HCT116 (cell line): ENCODE results near the gene TUT4. TPM values are rescaled to one million over a fixed set of nuclear protein-coding genes. Genes with fewer than 3 reads are reported as not detected.

Source experiments
- ATAC-seq: fragments of 200-7000 bp; cut with Tn5 transposase; 2 replicates; pipeline ENCODE4 v1.9.1; 2020; ENCODE audit warnings: mild to moderate bottlenecking, moderate library complexity
- BruUV-seq: library from RNA; stranded (reverse); fragments of 400-500 nt; replicated peaks from 2 replicates; lab custom pipeline; 2021; lab: Mats Ljungman, UMichigan
- CTCF ChIA-PET: fragments of 300-600 bp; sonication (Branson Sonifier 250); formaldehyde crosslinking; loops from one replicate; lab custom pipeline; 2021; ENCODE audit warnings: antibody characterized with exemption; lab: Charles Lee
- POLR2A ChIA-PET: fragments of 300-600, 350-600 bp; sonication (Branson Sonifier 250); formaldehyde crosslinking; loops from one replicate; lab custom pipeline; 2021; ENCODE audit warnings: antibody characterized with exemption; lab: Charles Lee
- RAD21 ChIA-PET, 2 experiments: fragments of 300-600 bp; sonication (Branson Sonifier 250); formaldehyde crosslinking; loops; one replicate each; lab custom pipeline; 2023; ENCODE audit warnings: low total read pairs in 2 of 2; ENCODE audit not compliant: uncharacterized antibody in 2 of 2, unreplicated experiment in 2 of 2, low non-redundant PET in 1 of 2; lab: Charles Lee
- DNase-seq: peaks from one replicate; pipeline ENCODE4 v3.0.0-alpha.2; 2010; ENCODE audit warnings: low read depth, low spot score
- H2AFZ ChIP-seq: fragments of 200-600 bp; shearing (Covaris generic), sonication (generic); 2 replicates; pipeline ENCODE4 v1.6.1; 2017; ENCODE audit warnings: low read depth, mixed run types, mixed read lengths, antibody characterized with exemption, low read length; ENCODE audit not compliant: poor library complexity, severe bottlenecking
- H3K27ac ChIP-seq: 2 replicates; pipeline ENCODE4 v1.5.1; 2012; ENCODE audit warnings: low read depth, low read length
- H3K27me3 ChIP-seq: fragments of 200-600 bp; sonication (generic); 2 replicates; pipeline ENCODE4 v1.6.1; 2016; ENCODE audit warnings: mixed run types, low read length, mixed read lengths; ENCODE audit not compliant: insufficient read depth
- H3K36me3 ChIP-seq, 2 experiments: fragments of 200-500 bp in 1 of 2; fragments of 200-600 bp in 1 of 2; sonication (Bioruptor generic) in 1 of 2; sonication (generic) in 1 of 2; 2 replicates each; pipeline versions ENCODE4 v1.5.1 to v1.6.1; 2014 to 2016; ENCODE audit warnings: low read length in 2 of 2, inconsistent platforms in 1 of 2, mixed read lengths in 1 of 2, mixed run types in 1 of 2; ENCODE audit not compliant: insufficient read depth in 2 of 2, control insufficient read depth in 1 of 2
- H3K4me1 ChIP-seq, 2 experiments: fragments of 200-600 bp in 1 of 2; sonication (generic) in 1 of 2; 2 replicates each; pipeline versions ENCODE4 v1.5.1 to v1.6.1; 2012 to 2017; ENCODE audit warnings: low read length in 2 of 2, inconsistent platforms in 1 of 2, mild to moderate bottlenecking in 1 of 2, mixed read lengths in 1 of 2, mixed run types in 1 of 2, moderate library complexity in 1 of 2; ENCODE audit not compliant: insufficient read depth in 2 of 2, control insufficient read depth in 1 of 2
- H3K4me2 ChIP-seq: fragments of 200-600 bp; sonication (generic); 2 replicates; pipeline ENCODE4 v1.6.1; 2017; ENCODE audit warnings: mixed run types, low read length, mixed read lengths
- H3K4me3 ChIP-seq, 2 experiments: fragments of 200-600 bp in 1 of 2; sonication (generic) in 1 of 2; replicated peaks in 1 of 2; 2 replicates each; pipeline ENCODE4 v1.5.1; 2011 to 2016; ENCODE audit warnings: low read length in 2 of 2, control low read depth in 1 of 2, low read depth in 1 of 2, mild to moderate bottlenecking in 1 of 2, mixed read lengths in 1 of 2, mixed run types in 1 of 2
- H3K79me2 ChIP-seq: fragments of 200-600 bp; sonication (generic); 2 replicates; pipeline ENCODE4 v1.6.1; 2017; ENCODE audit warnings: mild to moderate bottlenecking, mixed run types, low read length, moderate library complexity, mixed read lengths; ENCODE audit not compliant: insufficient read depth
- H3K9ac ChIP-seq: fragments of 200-600 bp; sonication (generic); 2 replicates; pipeline ENCODE4 v1.6.1; 2016; ENCODE audit warnings: low read length, mixed read lengths
- H3K9me2 ChIP-seq: fragments of 200-600 bp; sonication (generic), shearing (Covaris generic); 2 replicates; pipeline ENCODE4 v1.6.1; 2017; ENCODE audit warnings: mixed run types, mild to moderate bottlenecking, moderate library complexity; ENCODE audit not compliant: insufficient read depth
- H3K9me3 ChIP-seq, 2 experiments: fragments of 200-500 bp in 1 of 2; fragments of 200-600 bp in 1 of 2; sonication (Bioruptor generic) in 1 of 2; sonication (generic) in 1 of 2; 2 replicates each; pipeline ENCODE4 v1.6.1; 2014 to 2017; ENCODE audit warnings: low read length in 2 of 2, mixed read lengths in 2 of 2, inconsistent platforms in 1 of 2, low read depth in 1 of 2, mild to moderate bottlenecking in 1 of 2, mixed run types in 1 of 2, moderate library complexity in 1 of 2; ENCODE audit not compliant: control insufficient read depth in 1 of 2, insufficient read depth in 1 of 2
- H4K20me1 ChIP-seq: fragments of 200-600 bp; sonication (generic), shearing (Covaris generic); 2 replicates; pipeline ENCODE4 v1.6.1; 2017; ENCODE audit warnings: mixed run types, mild to moderate bottlenecking, moderate library complexity; ENCODE audit not compliant: insufficient read depth
- CBX3 ChIP-seq: IDR thresholded peaks from 2 replicates; pipeline ENCODE4 v1.6.1; 2012; ENCODE audit warnings: low read depth
- ELF1 ChIP-seq: IDR thresholded peaks from 2 replicates; pipeline ENCODE4 v1.6.1; 2012; ENCODE audit warnings: low read depth, borderline replicate concordance
- EZH2 ChIP-seq: fragments of 200-600 bp; sonication (generic); IDR thresholded peaks from 2 replicates; pipeline ENCODE4 v1.6.1; 2017; ENCODE audit warnings: antibody characterized with exemption, mixed run types
- EZH2phosphoT487 ChIP-seq: fragments of 200-600 bp; IDR thresholded peaks from 2 replicates; pipeline ENCODE4 v1.6.1; 2018; ENCODE audit warnings: antibody characterized with exemption, borderline replicate concordance
- JUND ChIP-seq: IDR thresholded peaks from 2 replicates; pipeline ENCODE4 v1.6.1; 2012
- POLR2A ChIP-seq: IDR thresholded peaks from 2 replicates; pipeline ENCODE4 v1.7.0; 2011; ENCODE audit warnings: borderline replicate concordance; ENCODE audit not compliant: insufficient read depth, insufficient read length; ENCODE audit errors: extremely low read depth
- RAD21 ChIP-seq: IDR thresholded peaks from 2 replicates; pipeline ENCODE4 v1.6.1; 2012; ENCODE audit warnings: low read depth, mild to moderate bottlenecking
- REST ChIP-seq: IDR thresholded peaks from 2 replicates; pipeline ENCODE4 v1.6.1; 2012; ENCODE audit warnings: low read depth
- SIN3A ChIP-seq: IDR thresholded peaks from 2 replicates; pipeline ENCODE4 v1.6.1; 2012; ENCODE audit warnings: low read depth
- SP1 ChIP-seq: IDR thresholded peaks from 2 replicates; pipeline ENCODE4 v1.6.1; 2012; ENCODE audit warnings: low read depth
- SRF ChIP-seq: IDR thresholded peaks from 2 replicates; pipeline ENCODE4 v1.6.1; 2012; ENCODE audit warnings: low read depth
- TCF7L2 ChIP-seq: IDR thresholded peaks from 2 replicates; pipeline ENCODE4 v1.7.0; 2011; ENCODE audit warnings: borderline replicate concordance, inconsistent platforms; ENCODE audit not compliant: insufficient read depth, insufficient read length; ENCODE audit errors: extremely low read depth
- ZNF274 ChIP-seq: fragments of 200-500 bp; sonication (Bioruptor generic); IDR thresholded peaks from 2 replicates; pipeline ENCODE4 v1.6.1; 2014; ENCODE audit warnings: mild to moderate bottlenecking, low read depth, low read length, inconsistent platforms
- intact Hi-C: fragments of 100-400 bp; cut with micrococcal nuclease; formaldehyde crosslinking; loops from 2 replicates; pipeline ENCODE4 v1.10.0; 2022
- total RNA-seq: library from RNA; stranded (reverse); gene quantifications from one replicate; pipeline ENCODE4 v1.2.1, GENCODE V29; 2021; ENCODE audit not compliant: unreplicated experiment
- TF ChIP-seq, protein P1 (sequence below), 3 experiments: fragments of 200-600 bp in 1 of 3; sonication (generic) in 1 of 3; IDR thresholded peaks in 2 of 3; conservative IDR thresholded peaks in 1 of 3; 2 replicates each; pipeline ENCODE4 v1.5.1; 2012 to 2017; ENCODE audit warnings: low read depth in 2 of 3, low read length in 2 of 3, antibody characterized with exemption in 1 of 3, borderline replicate concordance in 1 of 3, control low read depth in 1 of 3, mild to moderate bottlenecking in 1 of 3, mixed read lengths in 1 of 3, mixed run types in 1 of 3, moderate library complexity in 1 of 3; ENCODE audit not compliant: insufficient read depth in 1 of 3
- TF ChIP-seq, protein P2 (sequence below): IDR thresholded peaks from 2 replicates; pipeline ENCODE4 v1.6.1; 2011; ENCODE audit warnings: mild to moderate bottlenecking, low read length, moderate library complexity; ENCODE audit not compliant: insufficient replicate concordance; ENCODE audit errors: extremely low read depth
- TF ChIP-seq, protein P3 (sequence below): IDR thresholded peaks from 2 replicates; pipeline ENCODE4 v1.6.1; 2012

The TUT4 gene
- total RNA-seq, 1 experiment from 2014 or later, result 50.0 TPM

- Histone ChIP-seq H2AFZ (no peak overlapping the region), H3K79me2 (no peaks in the 10 kb centered on the region), H3K9me2 (no peaks in the 10 kb centered on the region), H3K4me2 (no peak overlapping the region), H3K36me3 (peaks cover 11 to 30% of the 10 kb centered on the region in 2 experiments)
- POLR2A ChIA-PET, result no interaction called here
- CTCF ChIA-PET, result no interaction called here
- DNase-seq, result no peak
- TF ChIP-seq SRF (no peak), RAD21 (no peak), ELF1 (no peak), REST (no peak), SIN3A (no peak), ZNF274 (no peak), CBX3 (no peak), EZH2 (no peak), TCF7L2 (no peak), JUND (no peak), EZH2phosphoT487 (no peak), POLR2A (no peak), SP1 (no peak)
- TF ChIP-seq, protein P1, sequence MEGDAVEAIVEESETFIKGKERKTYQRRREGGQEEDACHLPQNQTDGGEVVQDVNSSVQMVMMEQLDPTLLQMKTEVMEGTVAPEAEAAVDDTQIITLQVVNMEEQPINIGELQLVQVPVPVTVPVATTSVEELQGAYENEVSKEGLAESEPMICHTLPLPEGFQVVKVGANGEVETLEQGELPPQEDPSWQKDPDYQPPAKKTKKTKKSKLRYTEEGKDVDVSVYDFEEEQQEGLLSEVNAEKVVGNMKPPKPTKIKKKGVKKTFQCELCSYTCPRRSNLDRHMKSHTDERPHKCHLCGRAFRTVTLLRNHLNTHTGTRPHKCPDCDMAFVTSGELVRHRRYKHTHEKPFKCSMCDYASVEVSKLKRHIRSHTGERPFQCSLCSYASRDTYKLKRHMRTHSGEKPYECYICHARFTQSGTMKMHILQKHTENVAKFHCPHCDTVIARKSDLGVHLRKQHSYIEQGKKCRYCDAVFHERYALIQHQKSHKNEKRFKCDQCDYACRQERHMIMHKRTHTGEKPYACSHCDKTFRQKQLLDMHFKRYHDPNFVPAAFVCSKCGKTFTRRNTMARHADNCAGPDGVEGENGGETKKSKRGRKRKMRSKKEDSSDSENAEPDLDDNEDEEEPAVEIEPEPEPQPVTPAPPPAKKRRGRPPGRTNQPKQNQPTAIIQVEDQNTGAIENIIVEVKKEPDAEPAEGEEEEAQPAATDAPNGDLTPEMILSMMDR (IDR thresholded peaks at IDR 0.05 in 2 of 3, conservative IDR thresholded peaks at IDR 0.05 in 1 of 3; ENCODE audit: borderline replicate concordance in 1 of 3, insufficient read depth in 1 of 3, low read depth in 2 of 3, low read length in 2 of 3), result no peak
- TF ChIP-seq, protein P2, sequence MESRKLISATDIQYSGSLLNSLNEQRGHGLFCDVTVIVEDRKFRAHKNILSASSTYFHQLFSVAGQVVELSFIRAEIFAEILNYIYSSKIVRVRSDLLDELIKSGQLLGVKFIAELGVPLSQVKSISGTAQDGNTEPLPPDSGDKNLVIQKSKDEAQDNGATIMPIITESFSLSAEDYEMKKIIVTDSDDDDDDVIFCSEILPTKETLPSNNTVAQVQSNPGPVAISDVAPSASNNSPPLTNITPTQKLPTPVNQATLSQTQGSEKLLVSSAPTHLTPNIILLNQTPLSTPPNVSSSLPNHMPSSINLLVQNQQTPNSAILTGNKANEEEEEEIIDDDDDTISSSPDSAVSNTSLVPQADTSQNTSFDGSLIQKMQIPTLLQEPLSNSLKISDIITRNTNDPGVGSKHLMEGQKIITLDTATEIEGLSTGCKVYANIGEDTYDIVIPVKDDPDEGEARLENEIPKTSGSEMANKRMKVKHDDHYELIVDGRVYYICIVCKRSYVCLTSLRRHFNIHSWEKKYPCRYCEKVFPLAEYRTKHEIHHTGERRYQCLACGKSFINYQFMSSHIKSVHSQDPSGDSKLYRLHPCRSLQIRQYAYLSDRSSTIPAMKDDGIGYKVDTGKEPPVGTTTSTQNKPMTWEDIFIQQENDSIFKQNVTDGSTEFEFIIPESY, result no peak
- TF ChIP-seq, protein P3, sequence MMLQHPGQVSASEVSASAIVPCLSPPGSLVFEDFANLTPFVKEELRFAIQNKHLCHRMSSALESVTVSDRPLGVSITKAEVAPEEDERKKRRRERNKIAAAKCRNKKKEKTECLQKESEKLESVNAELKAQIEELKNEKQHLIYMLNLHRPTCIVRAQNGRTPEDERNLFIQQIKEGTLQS, result no peak
- TF ChIP-seq, all 23 proteins: peak for 0
- intact Hi-C loops, result no loop called here
- Histone ChIP-seq H4K20me1 (no peaks in the 10 kb centered on the region), H3K27me3 (no peaks in the 10 kb centered on the region), H3K9me3 (no peaks in the 10 kb centered on the region), H3K4me1 (no peaks in the 10 kb centered on the region), H3K4me3 (no peak overlapping the region), H3K9ac (no peak overlapping the region), H3K27ac (no peak overlapping the region)
- BruUV-seq, result no TSS peak
- ATAC-seq, result no peak
- RAD21 ChIA-PET, result no interaction called here
Observed at GRCh38 chr1:52426371-52426770, 126.5 kb downstream of the TUT4 start.
